GM21529 (cell line): Measurements from ENCODE around the gene TBC1D5.
"Not testable (repeated sequence)": the region's sequence is repeated elsewhere in the genome, so short reads cannot be mapped to it uniquely, and the experiment has no call there.

ENCODE experiments used
- ATAC-seq: cut with Tn5 transposase; IDR thresholded peaks from one replicate; pipeline ENCODE4 v1.9.1; 2021; ENCODE audit not compliant: unreplicated experiment

TBC1D5 gene

DNA sequence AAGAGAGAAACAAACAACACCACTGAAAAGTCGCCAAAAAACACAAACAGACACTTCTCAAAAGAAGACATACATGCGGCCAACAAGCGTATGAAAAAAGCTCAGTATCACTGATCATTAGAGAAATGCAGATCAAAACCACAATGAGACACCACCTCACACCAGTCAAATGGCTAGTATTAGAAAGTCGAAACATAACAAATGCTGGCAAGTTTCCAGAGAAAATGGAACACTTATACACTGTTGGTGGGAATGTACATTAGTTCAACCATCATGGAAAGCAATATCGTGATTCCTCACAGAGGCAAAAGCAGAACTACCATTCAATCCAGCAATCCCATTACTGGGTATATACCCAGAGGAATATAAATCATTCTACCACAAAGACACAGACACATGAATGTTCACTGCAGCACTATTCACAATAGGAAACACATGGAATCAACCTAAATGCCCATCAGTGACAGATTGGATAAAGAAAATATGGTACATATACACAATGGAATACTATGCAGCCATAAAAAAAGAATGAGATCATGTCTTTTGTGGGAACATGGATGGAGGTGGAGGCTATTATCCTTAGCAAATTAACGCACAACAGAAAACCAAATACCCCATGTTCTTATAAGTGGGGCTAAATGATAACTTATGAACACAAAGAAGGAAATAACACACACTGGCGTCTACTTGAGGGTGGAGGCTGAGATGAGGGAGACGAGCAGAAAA is 93.6 kb downstream of the TBC1D5 start:
- not testable (repeated sequence) for ATAC-seq

DNA sequence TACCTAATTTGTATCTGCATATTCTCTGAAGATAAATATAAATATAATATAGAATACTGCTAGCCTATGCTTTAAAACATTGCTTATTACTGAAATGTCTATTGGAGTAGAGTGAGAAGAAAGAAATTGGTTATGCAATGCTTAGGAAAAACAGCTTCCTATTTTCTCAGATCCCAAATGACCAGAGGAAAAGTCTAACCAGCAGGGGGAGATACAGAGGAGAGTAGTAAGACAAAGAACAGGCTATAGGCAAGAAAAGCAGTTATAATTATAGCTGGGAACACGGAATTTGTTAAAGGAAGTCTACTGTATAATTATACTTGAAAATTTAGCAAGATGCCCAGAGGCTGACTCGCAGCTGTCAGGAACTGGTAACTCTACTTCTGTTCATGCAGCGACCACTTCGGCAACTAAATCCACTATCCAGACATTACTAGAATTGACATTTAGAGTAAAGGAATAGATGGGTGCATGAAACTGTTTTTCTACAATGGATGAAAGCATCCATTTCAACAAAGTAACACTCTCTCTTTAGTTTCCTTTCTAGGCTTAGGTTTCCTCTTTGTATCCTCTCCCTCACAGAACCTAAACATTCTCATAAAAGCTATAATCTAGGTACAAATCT is 97.2 kb downstream of the TBC1D5 start:
- no peak for ATAC-seq

GRCh38 chr3:17643691-17644090 is 98.7 kb downstream of the TBC1D5 start:
- no peak for ATAC-seq

GRCh38 chr3:17642474-17642873 is 100.0 kb downstream of the TBC1D5 start:
- no peak for ATAC-seq

DNA sequence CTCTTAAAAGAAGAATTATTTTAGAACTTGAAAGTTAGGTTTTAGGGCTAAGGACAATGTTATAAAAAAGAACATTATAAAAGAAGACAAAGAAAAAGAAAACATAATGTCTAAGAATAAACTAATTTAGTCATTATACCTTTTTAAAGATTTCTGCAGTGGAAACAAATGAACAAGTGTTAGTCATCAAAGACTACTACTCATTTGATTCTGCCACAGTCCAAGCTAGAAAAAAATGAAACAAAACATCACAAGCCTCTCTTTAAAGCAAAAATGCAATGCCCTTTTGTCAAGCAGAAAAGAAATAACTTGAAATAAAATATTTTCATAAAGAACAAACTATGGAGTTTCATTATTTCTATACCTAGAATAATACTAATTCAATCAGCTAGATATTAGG is 102.0 kb downstream of the TBC1D5 start:
- no peak for ATAC-seq

DNA sequence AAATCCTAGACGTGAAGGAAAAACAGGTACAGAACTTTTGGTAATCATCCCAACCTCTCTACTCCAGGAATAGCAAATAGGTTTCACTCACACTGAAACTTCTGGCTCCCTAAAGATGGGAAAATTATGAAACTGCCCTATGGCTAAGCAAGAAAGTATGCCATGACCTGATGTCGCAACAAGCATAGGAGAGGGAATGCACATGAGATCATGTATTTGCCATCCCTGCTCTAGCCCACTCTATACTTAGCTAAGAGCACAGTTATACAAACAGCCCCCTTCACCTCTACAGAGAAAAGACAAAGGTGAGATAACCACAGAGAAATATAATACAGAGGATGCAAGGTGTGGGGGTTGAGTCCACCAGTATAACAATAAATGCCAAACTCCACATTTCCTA is 102.7 kb downstream of the TBC1D5 start:
- ATAC-seq: no peak

DNA sequence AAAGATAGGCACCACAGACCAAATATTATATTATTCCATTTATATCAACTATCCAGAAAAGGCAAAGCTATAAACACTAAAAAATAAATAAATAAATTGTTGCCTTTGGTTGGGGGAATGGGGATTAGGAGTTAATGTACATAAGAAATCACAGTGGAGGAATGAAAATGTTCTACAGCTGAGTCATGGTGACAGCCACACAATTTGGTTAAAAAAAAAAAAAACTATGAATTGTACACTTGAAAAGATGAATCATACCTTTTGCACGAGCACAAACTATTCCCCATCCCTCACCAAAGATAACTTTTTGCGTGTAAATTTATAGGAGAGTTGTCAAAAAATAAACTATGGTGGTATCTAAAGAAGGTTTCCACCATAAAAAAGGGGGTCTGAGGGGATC is 103.2 kb downstream of the TBC1D5 start:
- ATAC-seq: no peak

DNA sequence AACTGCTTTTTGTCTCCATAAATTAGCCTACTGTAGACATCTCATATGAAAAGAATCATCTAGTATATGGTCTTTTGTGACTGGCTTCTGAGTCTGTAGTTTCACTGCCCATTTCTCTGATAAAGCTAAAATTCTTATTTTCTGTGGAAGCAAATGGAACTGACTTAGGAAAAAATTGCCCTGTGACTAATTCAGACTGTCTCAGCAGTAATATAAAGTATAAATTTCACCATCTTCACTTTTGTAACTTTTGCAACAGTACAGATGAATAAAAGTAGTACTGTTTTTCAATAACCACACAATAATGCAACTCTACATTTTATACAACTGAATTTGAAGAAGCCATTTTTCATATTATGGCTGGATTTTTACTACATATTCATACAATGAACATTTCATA is 104.1 kb downstream of the TBC1D5 start:
- no peak for ATAC-seq

DNA sequence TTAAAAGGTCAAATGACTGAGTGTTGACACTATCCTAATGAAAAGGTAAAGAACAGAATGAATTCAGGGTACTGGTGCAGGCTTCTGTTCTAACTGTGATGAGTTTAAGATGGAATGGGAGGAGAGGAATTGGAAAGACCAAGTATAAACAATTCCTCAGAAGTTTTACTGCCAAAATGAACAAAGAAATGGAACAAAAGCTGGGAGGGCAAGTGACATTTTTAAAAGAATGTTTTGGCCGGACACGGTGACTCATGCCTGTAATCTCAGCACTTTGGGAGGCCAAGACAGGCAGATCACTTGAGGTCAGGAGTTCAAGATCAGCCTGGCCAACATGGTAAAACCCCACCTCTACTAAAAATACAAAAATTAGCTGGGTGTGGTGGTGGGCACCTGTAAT is 106.8 kb downstream of the TBC1D5 start:
- not testable (repeated sequence) for ATAC-seq

DNA sequence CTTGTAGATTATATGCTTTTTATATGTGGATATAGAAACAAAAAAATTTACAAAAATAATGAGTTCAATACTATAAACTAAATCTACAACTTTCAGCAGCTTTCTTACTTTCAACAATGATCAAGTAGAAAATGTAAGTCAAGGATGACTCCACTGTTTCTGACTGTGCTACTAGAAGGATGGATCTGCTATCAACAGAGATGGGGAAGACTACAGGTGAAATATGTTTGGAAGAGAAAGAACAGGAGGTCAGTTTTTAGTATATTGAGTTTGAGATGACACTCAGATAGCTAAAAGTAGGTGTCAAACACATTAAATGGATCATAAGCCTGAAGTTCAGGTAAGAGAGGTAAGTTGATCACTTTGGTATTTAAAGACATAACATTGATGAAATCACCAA is 107.5 kb downstream of the TBC1D5 start:
- ATAC-seq: no peak

- no peak for ATAC-seq
These were observed 108.2 kb downstream of the TBC1D5 start for GRCh38 chr3:17634201-17634600.

- no peak for ATAC-seq
These were observed 109.9 kb downstream of the TBC1D5 start for GRCh38 chr3:17632401-17633100.

GRCh38 chr3:17631609-17632008 is 110.8 kb downstream of the TBC1D5 start:
- no peak for ATAC-seq

DNA sequence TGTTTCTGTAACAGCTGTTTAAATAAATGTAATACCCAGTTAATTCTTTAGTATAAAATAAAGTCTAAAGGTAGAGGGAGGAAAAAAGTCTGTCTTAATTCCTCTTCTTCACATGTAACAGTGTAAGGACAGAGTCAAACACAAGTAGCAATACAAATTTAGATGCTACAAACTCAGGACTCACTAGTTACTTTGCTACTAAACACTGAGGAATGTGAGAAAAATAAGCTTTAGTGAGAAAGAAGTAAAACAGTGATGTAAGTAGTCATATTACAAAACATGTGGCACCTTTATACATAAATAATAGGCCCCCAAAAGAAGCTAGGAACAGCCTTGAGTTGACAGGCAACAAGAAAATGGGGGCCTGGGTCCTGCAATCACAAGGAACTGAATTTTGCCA is 113.0 kb downstream of the TBC1D5 start:
- ATAC-seq: no peak

- no peak for ATAC-seq
These were observed 116.0 kb downstream of the TBC1D5 start for GRCh38 chr3:17626395-17626794.

GRCh38 chr3:17625133-17625532 is 117.3 kb downstream of the TBC1D5 start:
- ATAC-seq: no peak

- ATAC-seq: no peak
These were observed 119.0 kb downstream of the TBC1D5 start for GRCh38 chr3:17623464-17623863.

DNA sequence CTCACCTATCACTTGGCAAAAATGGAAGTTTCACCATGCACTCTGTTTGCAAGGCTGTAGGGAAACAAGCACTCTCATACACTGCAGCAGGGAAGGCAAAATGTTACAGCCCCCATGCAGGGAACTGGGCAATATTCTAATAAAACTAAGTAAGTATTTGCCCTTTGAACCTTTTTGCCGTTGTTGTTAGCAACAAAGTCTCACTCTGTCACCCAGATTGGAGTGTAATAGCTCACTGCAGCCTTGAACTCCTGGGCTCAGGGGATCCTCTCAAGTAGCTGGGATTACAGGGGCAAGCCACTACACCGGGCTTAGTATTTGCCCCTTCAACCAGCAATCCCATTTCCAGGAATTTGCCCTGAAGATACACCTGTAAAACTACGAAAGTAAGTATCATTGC is 122.5 kb downstream of the TBC1D5 start:
- no peak for ATAC-seq

DNA sequence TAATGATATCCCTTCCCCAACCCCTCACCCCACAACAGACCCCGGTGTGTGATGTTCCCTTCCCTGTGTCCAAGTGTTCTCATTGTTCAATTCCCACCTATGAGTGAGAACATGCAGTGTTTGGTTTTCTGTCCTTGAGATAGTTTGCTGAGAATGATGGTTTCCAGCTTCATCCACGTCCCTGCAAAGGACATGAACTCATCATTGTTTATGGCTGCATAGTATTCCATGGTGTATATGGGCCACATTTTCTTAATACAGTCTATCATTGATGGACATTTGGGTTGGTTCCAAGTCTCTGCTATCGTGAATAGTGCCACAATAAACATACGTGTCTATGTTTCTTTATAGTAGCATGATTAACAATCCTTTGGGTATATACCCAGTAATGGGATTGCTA is 129.4 kb downstream of the TBC1D5 start:
- not testable (repeated sequence) for ATAC-seq

GRCh38 chr3:17607905-17608304 is 134.5 kb downstream of the TBC1D5 start:
- ATAC-seq: no peak

- no peak for ATAC-seq
These were observed 136.5 kb downstream of the TBC1D5 start for GRCh38 chr3:17605934-17606333.

DNA sequence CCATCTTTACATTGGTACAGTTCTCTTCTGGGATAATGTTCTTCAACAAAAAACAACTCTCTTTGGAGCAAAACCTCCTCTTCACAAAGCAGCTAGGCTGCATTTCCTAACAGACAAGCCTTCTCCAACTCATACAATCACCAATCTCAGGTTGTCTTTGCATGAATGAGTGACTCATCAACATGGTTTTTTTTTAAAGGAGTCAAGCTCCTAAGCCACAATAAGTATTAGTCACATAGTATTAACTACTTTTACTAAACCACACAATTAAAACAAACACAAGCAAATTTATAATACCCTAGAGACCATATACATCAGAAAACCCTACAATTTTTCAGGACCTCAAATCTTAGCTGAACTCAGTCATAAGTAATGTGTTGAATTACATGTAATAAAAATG is 137.4 kb downstream of the TBC1D5 start:
- ATAC-seq: no peak
